Activated CD8-positive, alpha-beta memory T cell treated with anti-CD3 and anti-CD28 coated beads for 48 hours (primary cell): ENCODE data around the gene LGALS14.
"Not testable (repeated sequence)": the region's sequence is repeated elsewhere in the genome, so short reads cannot be mapped to it uniquely, and the experiment has no call there.

Source experiments
- DNase-seq, 3 experiments: peaks; one replicate each; pipeline ENCODE4 v3.0.0-alpha.2; 2020; ENCODE audit warnings: low read depth in 2 of 3, low spot score in 2 of 3

Gene LGALS14, protein sequence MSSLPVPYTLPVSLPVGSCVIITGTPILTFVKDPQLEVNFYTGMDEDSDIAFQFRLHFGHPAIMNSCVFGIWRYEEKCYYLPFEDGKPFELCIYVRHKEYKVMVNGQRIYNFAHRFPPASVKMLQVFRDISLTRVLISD

DNA sequence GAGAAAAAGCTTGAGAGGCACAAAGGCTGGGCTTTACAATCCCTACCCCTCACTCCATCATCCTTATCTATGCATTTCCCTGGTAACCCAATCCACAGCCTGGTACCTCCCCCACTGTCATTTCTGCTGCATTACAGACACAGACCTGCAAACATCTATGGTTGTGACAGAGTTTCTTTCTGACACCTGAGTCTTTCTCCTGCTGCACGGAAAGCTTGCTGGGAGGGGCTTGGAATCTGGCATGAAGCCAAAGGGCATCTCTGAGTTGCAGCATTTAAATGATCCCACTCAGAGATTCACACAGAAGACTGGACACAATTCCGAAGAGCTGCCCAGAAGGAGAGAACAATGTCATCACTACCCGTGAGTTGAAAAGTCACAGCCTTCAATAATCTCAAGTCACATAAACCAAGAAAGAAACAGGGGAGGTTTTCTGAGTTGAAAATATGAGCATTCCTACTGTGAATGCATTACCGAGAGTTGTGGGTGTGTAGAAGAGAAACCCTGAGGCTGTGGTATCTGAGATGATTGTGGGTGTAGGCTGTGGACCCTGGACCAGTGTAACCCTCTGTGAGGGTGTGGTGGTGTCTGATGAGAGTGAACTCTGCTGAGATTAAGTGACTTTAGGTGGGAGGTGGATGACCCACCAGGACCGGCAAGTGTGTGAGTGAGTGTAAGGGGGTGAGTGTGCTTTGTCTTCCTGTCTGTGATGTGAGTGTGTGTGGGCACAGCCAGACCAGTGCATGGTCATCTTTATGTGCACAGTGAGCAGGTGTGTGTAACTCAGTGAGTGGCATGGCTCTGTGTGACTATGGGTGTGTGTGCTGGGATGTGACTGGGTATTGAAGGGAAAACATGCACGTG lies at the start of gene LGALS14:
Gene LGALS14, plus strand, starts transcription at position 301 of the 864 bp plus-strand sequence. Its CDS starts 48 bp downstream, at position 349.
- DNase-seq = no peak

DNA sequence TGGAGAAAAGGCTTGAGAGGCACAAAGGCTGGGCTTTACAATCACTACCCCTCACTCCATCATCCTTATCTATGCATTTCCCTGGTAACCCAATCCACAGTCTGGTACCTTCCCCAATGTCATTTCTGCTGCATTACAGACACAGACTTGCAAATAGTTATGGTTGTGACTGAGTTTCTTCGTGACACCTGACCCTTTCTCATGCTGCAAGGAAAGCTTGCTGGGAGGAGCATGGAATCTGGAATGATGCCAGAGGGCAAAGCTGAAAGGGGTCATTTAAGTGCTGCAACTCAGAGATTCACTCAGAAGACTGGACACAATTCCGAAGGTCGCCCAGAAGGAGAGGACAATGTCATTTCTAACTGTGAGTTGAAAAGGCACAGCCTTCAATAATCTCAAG lies 48.7 kb upstream of the LGALS14 start, which contains the start of gene LGALS16:
Gene LGALS16, plus strand, starts transcription at position 301 of the 400 bp plus-strand sequence. Its CDS starts 49 bp downstream, at position 350.
- no peak for DNase-seq

DNA sequence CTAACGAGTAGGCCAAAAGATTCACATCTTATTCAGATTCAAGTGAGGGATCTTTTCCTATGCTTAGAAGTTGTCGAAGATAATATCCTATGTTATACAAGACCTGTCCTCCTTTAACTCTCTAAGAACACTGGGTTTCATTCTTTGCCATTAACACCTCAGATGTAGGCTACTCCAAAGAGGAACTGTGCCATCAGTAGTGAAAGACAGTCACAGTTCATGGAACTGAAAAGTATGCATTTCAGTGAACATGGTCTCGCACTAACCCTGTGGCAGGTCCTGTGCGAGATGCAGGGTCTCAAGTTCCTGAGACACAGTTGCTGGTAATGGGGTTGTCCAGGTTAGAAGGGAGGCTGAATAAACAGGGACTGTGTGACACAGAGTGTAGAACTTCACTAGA lies 44.5 kb upstream of the LGALS14 start:
- DNase-seq = no peak

DNA sequence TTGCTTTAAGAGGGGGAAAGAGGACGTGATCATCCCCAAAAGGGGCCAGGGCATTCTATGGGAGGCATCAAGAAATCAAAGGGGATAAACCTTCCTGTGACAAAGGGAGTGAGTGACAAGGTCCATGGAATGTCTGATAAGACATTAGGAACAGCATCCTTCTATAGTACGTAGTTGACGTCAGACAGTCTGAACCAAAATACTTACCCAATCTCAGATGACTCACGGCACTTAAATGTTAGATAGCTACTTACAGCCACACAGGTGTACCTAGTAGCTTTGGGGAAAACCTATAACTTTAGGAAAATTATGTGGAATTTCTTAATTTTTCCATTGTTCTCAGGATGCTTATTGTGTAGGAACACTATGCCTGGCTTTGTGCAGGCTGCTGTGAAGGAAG lies 43.6 kb upstream of the LGALS14 start:
- no peak for DNase-seq

DNA sequence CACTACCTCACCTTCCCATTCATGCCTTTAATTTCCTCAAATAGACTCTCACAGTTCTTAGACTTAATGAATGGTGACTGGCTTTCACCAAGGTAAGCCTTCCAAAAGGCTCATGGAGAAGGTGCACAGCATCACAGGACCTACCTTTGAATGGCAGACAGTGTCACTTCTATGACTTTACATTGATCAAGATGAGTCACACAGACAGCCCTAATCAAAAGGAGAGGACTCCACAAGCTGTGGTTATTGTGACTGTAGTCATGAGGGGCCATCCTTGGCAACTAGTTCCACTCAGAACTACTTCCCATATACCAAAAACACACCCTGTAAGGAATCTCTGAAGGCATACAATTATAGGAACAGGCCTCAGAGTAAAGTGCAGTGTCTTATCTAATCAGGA lies 42.7 kb upstream of the LGALS14 start:
- no peak for DNase-seq

DNA sequence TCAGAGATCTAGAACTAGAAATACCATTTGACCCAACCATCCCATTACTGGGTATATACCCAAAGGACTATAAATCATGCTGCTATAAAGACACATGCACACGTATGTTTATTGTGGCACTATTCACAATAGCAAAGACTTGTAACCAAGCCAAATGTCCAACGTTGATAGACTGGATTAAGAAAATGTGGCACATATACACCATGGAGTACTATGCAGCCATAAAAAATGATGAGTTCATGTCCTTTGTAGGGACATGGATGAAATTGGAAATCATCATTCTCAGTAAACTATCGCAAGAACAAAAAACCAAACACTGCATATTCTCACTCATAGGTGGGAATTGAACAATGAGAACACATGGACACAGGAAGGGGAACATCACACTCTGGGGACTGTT lies 34.4 kb upstream of the LGALS14 start:
- DNase-seq = not testable (repeated sequence)

DNA sequence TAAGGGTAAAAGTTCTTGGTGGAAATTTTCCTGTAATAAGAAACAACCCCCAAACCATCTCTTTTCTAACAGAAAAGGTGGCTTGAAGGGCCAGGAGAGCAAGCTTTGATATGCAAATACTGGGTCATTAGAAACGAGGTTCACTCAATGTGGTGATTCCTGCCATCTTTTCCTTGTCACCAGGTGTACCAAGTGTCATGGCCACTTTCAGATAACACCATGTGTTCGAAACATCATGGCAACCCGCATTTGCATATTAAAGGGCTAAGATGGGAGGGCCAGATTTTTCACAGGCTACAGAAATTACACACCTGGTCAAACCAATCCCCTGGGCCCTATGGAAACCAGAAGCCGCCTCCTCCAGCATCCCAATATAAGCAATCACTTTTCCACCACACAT lies 33.3 kb upstream of the LGALS14 start:
- DNase-seq = no peak

DNA sequence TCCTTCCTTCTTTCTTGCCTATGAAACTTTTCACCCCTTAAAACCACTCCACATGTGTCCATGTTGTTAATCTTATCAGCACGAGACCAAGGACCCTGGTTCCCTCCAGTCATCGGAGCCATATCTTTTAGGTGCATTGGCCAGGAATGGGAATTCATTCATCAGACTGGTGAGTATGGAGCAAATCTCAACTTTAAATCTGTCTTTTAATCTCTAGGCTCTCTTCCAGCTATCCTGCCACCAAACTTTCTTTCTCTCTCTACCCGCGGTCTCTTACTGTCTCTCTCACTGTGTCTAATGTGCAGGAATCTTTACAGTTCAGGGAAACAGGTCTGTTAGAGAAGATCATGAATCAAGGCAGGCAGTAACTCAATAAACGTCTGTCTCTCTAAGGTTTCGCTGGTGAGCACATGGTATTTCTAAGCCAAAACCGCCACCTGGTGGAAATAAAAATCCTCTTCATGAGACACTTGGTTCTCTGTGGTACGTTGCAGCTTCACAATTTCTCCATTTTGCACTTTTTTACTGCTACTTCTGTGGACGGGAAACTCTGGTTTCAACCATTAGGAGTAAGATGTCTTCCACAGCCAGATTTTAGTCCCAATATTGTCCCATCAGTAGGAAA lies 32.4 kb upstream of the LGALS14 start:
- DNase-seq = no peak

DNA sequence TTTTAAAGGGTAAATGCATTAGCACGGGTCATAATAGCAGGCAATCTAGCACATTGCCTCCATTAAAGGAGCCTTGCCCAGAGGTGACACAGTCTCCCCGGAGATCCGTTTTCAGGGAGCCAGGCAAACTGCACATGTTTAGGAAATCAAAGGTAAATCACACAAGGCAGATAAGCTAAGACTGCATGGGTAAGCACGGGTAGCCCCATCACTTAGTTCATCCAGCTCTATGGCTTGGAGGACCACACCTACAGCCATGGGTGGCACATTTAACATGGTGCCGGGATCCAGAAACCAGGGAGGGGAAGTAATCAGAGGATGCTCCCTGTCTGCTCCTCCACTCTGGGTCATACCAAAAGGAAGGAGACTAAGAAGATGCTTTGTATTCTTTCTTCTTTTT lies 31.8 kb upstream of the LGALS14 start:
- DNase-seq = no peak

DNA sequence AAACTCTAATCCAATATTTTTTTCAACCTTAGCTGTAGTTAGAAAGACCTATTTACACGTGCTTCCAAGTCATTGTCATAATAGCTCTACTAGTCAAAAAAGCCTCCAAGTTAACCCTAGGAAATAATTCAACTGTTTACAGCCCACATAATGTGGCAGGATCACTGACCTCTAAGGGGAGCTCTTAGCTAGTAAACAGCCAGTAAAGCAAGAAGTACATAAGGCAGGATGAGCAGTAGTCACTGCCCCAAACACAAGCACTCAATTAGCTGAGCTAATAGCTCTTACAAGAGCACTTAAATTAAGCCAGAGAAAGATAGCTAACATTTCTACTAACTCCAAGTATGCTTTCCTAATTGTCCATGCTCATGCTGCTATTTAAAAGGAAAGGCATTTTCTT lies 30.4 kb upstream of the LGALS14 start:
- not testable (repeated sequence) for DNase-seq

DNA sequence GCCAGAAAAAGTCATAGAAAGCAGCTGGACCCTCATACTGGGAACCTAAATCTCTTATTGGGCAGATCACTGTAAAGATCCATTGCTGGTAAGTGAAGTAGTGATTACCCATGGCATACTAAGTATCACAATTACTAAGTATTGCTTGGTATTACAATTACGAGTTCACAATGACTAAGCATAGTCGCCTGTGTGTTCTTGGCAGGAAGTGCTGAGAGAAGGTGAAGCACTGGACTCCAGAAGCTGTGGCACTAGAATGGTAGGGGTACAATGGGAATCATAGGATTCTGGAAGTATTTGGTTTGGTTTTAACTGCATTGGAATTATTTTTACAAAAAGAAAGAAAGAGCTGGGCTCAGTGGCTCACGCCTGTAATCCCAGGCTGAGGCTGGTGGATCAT lies 28.3 kb upstream of the LGALS14 start:
- no peak for DNase-seq

DNA sequence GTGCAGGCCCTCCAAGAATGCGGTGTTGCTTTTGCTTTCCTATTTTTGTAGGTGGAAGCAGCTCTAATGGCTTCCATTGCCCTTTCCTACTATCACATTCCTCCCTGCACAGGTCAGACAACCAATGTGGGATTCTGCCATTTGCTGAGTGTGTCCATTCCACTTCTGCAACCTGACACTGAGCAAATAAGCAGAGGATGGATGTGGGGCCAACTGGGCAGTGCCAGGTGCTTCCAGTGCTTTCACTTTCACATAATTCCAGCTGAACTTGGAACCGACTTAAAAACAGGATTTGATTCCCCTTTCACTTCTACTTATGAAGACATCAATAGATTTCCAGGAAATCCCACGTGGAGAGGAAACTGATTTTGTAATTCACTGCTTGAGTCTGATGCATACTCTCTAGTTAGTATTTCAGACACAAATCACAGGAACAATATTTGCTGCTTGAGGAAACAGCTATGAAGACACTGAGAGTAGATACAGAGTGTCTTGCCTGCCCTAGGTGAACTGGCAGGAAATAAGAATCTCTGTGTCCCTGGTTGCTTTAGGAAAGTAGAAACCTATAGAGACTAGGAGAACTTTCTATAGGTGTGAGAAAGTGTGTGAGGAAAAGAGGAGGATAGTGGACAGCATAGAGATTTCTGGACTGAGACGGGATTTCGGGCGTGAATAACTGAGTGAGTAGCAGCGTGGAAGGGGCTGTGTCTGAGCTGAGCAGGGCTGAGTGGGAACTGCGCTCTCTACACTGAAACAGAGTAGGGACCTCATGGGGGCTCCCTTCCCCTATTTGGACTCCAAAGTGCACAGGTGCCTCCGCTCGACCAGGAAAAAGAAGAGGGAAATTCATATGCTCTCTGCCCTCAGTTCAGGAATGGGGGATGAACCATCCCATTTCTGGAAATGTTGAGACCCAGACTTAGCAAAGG lies 26.1 kb upstream of the LGALS14 start:
- DNase-seq = no peak

DNA sequence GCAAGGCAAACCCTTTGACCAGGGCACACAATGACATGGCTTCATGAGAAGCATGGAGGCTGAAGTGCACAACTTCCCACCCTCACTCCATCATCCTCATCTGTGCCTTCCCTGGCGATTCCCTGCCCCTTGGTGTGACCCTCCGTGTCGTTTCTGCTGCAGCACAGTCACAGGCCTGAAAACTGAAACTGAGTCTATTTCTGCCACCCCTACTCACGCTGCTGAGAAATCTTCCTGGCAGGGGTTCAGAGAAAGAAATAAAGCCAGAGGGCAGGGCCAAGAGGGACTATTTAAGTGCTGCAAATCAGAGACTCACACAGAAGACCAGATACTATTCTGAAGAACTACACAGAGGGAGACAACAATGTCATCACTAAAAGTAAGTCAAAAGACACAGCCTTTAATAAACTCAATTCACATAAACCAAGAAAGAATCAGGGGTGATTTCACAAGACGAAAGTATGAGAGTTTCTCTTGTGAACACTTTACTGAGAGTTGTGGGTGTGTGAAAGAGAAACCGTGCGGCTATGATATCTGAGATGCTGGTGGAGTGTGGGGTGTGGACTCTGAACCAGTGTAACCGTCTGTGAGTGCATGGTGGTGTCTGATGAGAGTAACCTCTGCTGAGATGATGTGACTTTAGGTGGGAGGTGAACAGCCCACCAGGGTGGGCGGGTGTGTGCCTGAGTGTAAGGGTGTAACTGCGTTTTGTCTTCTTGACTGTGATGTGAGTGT lies 25.1 kb upstream of the LGALS14 start:
- DNase-seq = no peak

DNA sequence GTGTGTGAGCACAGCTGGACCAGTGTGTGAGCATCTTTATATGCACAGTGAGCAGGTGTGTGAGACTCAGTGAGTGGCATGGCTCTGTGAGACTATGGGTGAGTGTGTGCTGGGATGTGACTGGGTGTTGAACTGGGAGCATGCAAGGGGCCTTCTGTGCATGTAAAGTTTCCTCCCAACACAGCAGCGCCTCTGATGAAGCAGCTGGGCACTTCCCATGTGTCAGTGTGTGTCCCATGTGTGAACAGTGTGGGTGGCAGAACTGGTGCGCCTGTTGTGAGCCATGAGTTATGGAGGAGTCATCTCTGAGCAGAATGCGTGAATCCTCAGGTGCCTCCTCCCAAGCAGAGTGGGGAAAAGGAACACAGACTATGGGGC lies 24.5 kb upstream of the LGALS14 start:
- DNase-seq = no peak

DNA sequence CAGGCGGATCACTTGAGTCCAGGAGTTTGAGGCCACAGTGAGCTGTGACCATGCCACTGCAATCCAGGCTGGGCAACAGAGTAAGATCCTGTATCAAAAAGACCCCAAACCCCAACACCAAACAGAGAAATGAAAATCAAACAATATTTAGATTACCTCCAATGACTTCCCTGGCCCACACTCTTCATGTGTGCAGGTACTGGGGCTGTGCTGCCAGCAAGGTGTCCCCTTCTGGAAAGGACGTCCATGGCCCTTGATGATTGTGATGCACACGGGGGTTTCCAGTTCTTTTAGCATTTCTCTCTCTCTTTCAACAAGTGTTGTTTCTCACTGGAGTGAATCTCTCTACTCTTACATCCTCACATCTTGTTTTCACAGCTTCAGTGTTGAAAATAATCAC lies 23.7 kb upstream of the LGALS14 start:
- DNase-seq = no peak

DNA sequence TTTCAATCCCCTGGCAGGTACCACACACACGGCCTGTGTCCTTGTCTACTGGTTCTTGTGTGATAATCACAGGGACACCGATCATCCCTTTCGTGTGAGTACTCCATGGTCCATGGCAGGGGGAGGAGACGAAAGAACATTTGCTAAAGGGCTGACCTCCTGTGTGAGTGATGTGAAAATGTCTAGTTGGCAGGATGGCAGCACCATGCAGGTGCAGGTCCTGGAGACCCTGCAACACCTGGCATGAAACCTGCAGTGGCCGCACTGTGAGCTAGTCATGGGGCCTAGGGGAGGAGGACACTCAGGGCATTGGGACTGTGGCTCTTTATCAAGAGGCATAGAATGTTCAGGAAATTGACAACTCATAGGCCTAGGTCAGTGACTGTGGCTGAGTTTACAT lies 22.9 kb upstream of the LGALS14 start:
- DNase-seq = no peak

DNA sequence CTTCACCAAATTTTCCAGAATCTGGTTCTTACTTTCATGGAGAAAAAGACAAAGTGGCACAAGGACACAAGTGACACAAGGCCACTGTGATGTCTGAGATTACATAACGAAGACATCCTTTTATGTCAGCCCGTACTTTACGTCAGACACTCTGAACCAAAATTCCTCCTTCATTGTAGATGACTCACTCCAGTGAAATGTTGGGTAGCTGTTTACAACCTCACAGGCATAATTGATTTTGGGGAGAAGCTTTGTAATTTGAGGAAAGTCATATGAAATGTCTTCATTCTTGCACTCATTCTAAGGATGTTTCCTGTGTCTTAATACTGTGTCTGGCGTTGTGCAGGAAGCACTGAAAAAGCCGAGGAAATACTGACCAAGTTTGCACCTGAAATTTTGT lies 20.0 kb upstream of the LGALS14 start:
- DNase-seq = no peak

DNA sequence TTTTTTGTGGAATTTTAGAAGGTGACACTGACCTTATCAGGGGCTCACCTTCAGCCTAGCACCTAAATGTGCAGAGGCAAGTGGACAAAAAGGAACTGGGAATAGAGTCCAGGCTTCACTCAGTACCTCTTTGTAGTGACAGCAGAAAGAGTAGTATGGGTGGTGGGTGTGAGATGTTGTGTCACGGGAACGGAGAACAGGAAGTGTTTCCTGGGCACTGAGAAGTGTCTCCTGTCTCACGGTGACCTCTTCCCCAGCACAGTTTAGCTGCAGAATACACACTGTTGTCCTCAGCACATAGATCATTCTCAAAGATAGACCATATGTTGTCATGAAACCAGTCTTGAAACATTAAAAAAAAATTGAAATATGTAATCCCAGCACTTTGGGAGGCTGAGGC lies 17.5 kb upstream of the LGALS14 start:
- DNase-seq = no peak

DNA sequence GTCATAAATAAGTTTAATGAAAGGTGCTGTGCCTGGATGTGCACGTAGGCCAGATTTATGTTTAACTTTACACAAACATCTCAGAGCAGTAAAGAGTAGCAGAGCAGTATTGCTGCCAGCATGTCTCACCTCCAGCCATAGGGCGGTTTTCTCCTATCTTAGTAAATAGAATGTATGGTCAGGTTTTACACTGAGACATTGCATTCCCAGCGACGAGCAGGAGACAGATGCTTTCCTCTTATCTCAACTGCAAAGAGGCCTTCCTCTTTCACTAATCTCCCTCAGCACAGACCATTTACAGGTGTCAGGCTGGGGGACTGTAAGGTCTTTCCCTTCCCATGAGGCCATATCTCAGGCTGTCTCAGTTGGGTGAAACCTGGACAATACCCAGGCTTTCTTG lies 15.6 kb upstream of the LGALS14 start:
- DNase-seq = not testable (repeated sequence)

DNA sequence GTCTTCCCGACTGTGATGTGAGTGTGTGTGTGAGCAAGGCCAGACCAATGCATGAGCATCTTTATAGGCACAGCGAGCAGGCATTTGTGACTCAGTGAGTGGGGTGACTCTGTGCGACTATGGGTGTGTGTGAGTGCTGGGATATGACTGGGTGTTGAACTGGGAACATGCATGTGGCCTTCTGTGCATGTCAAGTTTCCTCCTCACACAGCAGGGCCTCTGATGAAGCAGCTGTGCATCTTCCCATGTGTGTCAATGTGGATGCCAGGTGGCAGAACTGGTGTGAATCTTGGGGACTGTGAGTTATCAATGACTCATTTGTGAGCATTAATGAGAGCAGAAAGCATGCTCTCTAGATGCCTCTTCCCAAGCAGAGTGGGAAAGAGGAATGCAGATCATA lies 12.1 kb upstream of the LGALS14 start:
- DNase-seq = no peak

DNA sequence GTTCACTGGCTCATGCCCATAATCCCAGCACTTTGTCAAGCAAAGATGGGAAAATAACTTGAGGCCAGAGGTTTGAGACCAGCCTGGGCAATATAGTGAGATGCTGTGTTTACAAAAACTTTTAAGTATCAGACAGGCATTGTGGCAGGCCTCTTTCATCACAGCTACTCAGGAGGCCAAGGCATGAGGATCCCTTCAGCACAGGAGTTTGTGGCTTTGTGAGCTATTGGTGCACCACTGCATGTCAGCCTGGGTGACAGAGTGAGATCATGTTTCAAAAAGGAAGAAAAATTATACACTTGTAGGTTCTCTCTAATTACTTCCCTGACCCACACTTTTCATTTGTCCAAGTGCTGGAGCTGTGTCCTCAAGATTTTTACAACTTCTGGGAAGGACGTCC lies 11.5 kb upstream of the LGALS14 start:
- no peak for DNase-seq
